CD4-positive, alpha-beta T cell treated with Interleukin-6 at 100 ng/mL for 8 hours (primary cell): ENCODE data around the gene ERCC6L2.
A peak's percentile ranks its signal among the peaks of the same experiment; 100 is the strongest.

ENCODE experiments used
- DNase-seq: peaks from one replicate; pipeline ENCODE4 v3.0.0-alpha.2; 2020; ENCODE audit warnings: mixed read lengths, low spot score

The ERCC6L2 gene, protein sequence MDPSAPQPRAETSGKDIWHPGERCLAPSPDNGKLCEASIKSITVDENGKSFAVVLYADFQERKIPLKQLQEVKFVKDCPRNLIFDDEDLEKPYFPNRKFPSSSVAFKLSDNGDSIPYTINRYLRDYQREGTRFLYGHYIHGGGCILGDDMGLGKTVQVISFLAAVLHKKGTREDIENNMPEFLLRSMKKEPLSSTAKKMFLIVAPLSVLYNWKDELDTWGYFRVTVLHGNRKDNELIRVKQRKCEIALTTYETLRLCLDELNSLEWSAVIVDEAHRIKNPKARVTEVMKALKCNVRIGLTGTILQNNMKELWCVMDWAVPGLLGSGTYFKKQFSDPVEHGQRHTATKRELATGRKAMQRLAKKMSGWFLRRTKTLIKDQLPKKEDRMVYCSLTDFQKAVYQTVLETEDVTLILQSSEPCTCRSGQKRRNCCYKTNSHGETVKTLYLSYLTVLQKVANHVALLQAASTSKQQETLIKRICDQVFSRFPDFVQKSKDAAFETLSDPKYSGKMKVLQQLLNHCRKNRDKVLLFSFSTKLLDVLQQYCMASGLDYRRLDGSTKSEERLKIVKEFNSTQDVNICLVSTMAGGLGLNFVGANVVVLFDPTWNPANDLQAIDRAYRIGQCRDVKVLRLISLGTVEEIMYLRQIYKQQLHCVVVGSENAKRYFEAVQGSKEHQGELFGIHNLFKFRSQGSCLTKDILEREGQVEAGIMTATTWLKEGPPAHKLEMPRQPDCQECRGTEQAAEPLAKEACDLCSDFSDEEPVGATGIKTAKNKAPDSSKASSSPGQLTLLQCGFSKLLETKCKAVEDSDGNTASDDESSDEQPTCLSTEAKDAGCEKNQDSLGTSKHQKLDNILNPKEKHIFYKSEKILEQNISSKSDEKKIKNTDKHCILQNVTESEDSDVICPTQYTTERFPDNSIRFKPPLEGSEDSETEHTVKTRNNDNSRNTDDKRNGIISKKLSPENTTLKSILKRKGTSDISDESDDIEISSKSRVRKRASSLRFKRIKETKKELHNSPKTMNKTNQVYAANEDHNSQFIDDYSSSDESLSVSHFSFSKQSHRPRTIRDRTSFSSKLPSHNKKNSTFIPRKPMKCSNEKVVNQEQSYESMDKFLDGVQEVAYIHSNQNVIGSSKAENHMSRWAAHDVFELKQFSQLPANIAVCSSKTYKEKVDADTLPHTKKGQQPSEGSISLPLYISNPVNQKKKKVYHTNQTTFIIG (N-terminal part only)

DNA sequence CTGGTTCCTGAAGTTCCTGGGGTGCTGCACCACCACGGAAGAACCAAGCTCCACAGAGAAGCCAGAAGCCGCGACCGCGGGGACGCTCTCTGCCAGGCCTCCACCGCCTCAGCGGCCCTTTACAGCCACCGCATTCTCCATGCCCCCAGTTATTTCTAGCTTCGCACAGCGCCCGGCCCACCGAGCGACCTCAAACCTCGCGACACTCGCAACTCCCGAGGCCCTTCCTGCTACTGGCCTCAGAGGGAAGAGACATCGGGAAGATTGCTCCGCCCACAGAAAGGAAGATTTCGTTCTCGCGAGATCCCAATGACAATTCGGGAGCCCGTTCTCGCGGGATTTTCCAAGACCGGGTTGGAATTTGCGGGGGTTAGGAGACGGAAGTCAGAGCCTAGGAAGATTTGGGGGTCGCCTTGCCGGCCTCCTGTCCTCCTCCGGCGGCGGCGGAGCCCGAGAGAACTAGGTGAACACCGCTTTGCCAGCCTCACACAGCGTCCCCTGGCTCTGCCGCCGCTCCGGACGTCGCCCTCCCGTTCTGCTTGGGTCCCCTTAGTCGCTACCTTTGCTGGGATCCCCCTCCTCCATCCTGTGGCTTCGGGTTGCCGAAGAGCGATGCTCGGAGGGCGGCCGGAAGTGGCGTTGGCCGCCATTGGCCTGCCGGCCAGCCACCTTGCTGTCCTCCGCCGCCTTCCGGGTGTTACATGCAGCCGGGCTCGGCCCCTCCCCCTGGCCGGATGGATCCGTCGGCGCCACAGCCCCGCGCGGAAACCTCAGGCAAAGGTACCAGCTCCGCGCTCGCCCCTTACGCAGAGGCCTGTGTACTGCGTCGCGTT lies at the start of gene ERCC6L2:
ERCC6L2 (plus strand) TSS at position 387 of the 833 bp plus-strand sequence; CDS start at position 735, 348 bp downstream.
- peak; percentile 91 for DNase-seq

DNA sequence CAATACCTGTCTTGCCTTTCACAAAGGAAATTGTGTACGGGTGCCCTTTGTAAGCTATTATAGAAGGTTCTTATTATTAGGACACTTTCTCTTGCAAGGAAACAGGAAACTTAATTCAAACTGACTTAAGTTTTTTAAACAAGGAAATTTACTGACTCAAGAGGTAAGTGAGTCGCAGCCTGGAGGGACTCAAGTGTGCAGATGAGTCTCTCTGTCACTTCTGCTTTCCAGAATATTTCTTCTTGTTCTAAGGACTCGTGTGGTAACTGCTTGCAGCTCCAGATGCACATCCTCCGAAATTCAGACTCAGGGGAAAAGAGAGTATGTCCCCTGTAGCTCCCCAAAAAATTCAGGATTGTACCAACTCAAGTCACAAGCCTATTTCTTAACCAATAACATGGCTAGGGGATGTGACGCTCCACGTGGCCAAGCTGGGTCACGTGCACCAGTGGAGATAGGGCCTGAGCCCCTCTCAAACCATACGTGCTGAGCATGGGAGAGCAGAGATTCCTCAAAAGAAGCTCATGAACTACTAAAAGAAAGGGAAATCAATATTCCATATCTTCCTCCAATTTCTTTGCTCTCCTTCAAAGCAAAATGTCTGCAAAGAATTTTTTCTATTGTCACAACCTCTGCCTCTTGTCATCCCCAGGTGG lies 49.2 kb upstream of the ERCC6L2 start:
- DNase-seq, result no peak

DNA sequence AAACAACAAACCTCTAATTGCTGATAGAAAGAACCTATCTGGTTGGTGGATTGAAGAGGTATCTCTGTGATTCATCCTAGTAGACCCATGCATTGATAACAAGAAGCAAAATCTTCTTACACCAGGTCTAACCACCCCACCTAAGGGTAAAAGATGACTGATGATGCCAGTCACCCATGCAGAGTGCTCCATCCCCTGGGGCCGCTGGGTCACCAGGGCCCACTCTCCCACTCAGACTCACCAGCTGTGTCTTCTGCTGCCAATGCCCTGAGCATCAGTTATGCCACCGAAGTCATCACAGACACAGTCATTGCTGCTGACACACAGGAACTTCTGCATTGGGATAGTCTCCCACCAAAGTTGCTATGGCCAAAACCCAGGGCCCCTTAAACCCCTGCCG lies 44.7 kb upstream of the ERCC6L2 start:
- no peak for DNase-seq

DNA sequence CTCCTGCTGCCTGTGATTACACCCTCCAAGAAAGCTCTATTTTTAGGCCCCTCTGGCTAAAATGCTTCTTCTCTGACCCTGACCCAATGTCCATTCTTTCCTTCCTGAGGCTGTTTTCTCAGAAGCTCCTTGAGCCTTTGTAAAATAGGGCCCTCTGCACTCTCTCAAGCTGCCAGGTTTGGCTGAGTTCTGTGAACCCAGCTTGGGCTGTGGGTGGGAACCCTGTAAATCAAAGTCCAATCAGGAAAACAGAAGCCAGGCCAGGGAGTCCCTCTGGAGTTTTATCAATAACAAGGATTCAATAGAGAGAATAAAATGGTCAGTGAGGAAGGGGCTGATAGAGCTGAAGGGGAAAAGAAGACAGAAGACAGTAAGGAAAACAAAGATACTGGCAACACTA lies 43.7 kb upstream of the ERCC6L2 start:
- no peak for DNase-seq

DNA sequence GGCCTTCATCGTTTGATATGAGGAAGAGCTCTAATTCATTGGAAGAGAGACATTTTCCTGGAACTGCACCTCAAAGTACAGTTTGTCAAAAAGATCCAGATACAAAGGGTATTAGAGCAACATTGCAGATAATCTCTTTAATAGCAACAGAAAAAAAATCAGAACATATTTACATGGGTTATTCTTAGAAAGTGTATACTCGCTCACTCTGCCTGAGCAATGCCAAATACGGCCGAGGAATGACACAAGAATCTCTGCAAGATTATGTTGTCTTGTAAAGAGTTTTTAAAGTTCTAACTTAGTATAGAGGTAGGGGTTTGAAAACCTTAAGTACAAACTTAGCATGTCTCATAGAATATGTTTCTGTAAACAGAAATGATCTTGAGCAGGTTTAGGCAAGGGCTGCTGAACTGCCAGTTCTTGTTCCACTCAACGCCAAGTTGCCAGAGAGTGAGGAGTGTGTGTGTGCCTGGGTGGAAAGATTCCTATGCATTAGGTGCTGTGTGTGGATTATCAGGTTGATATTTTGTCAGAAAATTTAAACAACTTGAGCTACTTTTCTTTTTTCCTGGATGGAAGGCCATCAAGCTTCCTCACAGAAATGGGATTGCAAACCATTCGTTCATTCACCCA lies 41.8 kb upstream of the ERCC6L2 start:
- DNase-seq, result no peak

DNA sequence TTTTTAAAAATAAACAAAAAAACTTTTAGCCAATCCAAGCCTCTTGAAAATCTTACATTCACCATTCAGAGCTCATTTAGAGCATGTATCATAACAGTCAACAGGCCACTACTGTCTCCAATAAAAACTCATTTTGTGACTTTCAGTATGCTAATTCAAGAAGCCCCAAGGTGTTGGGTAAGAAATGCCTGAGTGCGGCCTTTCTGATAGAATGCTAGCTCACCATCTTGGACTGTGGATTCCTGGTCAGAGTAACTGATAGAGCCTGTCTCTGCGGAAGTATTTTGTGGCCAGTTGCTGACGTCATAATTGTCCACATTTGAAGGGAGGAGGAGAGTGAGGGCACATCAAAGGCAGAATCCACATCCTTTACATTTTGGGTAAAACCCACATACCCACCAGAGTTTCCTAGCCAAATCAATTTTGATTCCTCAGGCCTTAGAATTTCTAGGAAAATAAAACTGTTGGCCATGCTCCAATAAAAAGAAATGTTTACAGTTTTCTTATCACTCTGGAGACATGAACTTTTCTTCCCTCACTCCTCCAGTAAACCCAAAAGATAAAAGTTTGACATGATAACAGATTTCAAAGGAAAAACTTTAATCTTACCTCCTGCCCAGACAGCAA lies 41.1 kb upstream of the ERCC6L2 start:
- no peak for DNase-seq

DNA sequence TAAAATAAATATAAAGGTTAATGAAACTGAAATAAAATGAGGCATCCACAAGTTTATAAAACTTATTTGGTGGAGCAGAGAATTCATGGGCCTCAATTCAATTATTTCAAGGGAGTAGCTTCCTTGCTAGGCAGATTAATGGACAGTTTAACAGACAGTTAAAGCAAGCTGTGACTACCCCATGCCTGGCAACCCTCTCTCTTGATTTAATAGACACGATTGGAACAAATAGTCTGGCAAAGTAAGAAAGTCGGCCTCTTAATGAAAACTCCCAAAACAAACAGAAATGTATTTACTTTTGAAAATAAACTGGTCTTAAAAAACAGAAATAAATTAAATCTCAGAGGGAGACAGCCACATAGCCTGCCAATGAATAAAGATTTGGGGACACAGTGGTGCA lies 40.1 kb upstream of the ERCC6L2 start:
- DNase-seq, result no peak

DNA sequence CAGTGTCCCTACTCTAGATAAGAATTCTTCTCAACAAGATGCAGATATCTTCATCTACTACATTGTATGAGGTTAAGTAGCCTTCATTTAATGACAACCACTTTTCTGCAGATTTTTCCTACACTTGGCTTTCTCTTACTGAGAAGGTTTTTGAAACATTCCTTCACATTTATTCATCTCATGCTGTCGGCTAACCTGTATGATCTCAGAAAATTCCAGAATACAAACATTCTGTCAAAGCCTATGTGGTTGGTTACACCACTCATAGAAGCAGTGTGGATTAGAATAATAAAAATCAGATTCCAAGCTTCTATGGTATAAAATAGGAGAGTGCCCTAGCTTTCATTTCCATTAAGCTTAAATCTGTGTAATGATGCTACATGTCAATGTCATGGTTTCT lies 39.4 kb upstream of the ERCC6L2 start:
- no peak for DNase-seq

DNA sequence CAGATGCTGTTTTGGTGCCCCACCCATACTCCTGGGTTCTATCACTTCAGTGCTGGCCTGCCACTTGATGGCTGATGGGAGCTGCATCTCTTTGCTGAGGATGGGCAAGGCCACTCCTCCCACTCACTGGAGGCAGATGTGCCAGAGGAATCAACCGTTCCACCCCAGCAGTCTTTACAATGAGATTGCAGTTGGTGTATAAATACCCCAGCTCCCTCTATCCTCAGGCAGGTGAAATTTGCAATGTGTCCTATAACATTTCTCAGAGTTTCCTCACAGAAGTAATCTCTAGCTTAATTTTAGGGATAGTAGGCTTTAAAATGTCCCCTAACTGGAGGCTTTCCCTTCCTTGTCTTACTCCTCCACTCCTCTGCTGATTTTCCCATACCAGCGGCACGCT lies 36.5 kb upstream of the ERCC6L2 start:
- DNase-seq, result no peak

DNA sequence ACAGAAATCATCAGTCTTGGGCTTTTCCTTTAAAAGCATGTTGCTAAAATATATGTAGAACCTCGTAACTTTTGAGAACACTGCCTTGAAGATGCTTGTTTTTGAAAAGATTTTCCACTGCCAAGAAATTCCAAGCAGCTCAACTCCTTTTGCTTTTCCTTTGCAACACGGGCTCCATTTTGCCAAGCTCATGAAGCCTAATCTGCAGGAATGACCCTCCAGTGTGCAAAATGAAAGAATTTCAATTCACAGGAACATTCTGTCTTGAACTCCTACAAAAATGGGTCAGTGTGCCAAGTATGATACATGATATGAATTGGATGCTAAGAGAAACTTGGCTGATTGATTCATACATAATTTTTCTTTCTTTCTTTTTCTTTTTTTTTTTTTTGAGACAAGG lies 35.4 kb upstream of the ERCC6L2 start:
- DNase-seq, result no peak

DNA sequence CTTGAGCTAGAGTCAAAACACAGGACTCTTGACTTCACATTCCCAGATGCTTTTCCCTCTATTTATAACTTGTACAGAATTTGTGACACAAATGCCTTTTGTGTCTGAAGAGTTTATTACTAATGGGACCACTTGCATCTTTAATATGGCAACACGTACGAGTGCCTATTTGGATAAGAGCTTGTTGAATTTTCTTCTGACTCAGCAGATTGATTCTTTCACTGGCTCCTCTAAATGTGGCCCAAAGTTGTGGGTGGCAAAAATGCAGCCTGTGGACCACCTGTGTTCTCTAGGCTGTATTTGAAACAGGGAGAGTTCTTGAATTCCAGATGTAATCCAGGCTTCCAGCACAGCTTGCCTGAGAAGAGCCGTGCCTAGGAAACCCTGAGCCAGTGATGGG lies 34.1 kb upstream of the ERCC6L2 start:
- no peak for DNase-seq

DNA sequence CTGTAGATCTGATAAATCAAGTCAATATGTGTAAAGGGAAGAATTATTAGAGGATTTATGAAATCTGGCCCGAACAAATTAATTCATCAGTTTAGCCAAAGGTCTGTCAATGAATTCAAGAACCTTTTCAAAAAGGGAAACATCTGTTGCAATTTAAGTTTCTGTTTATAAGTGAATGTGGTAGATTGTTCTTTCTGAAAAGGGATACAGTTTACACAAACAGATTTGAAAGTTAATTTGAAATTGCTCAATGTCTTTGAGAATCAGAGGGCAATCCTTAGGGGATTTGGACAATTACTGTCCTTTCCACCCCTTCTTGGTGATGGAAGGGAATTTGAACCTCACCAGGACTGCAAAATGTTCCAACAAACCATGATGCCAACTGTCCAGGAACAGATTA lies 29.7 kb upstream of the ERCC6L2 start:
- DNase-seq, result no peak

DNA sequence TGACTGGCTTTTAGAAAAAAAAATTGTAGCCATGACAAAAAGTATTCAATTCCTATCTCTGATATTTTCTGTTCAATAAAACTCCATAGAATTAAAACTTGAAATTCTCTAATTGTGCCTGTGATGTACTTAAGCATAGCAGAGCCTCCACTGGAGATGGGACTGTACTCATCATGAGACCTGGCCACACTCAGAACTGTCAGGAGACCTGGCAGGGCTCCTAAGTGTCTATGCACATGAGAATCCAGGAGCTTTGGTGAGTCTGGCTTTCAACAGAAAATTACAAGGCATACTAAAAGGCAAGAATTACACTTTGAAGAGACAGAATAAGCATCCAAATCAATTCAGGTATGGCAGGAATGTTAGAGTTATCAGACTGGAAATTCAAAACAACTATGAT lies 26.7 kb upstream of the ERCC6L2 start:
- no peak for DNase-seq

DNA sequence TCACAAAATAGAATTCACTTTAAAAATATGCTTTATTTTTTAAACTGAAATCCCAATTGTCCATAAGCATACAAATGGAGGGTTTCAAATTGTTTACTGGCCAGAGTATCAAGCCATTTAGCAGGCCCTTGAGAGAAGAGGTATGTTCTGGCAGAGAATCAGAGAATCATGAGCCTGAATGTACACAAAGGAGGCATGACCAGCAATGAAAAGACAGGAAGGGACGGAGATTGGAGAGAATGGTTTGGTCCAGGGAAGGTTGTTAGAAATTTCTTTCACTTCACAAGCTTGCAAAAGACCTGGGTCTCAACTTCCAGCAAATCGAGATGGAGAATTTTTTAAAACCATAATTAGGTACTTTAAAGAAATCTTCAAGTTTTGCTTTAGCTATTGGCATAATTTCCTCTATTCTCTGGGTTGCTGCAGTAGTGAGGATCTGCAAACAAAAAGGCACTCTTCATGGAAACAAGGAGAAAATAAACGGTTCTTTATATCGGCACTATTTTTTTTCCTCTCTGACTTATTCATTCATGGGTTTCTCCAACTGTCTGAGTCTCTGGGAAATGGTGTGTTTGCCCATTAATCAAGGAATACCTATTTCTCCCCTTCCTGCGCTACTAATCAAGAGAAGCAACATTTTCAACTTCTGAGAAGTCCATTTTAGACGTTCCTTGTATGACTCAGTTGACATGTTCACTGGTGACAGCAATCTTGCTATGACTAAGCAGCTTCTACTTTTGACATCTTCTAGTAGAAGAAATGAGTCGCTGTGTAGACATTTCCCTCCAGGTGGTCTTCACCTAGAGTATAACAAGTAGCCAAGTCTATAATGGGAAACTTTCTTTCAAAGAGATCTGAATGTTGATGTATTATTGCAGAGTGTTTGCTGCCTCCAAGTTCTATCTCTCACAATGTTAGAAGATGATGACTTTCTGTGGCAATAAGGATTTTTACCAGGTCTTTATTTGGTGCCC lies 23.1 kb upstream of the ERCC6L2 start:
- no peak for DNase-seq

DNA sequence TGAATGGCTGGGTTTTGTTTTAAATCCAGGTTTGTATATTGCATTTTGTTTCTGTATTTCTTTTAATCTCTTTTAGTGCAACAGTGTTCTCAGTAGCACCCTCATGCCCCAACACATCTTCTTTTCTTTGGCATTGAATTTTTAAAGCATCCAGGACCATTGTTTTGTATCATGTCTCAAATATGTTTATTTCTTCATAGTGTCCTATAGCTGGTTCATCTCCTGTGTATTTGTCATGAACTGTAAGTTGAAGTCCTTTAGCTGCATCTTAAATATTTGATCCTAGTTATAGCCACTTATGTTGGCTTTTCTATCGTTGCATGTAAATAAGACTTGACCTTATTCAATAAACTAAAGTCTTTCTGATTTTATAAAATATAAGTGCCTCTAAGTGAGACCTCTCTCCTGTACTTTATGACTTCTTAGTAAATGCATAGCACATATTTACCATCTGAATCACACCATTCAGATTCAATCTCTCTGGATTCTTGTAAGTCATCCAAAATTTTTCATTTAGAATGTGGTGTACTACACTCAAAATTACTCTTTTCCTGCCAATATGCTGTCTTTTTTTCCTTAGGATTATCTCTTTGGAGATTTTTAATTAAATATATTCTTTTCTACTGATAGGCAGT lies 21.0 kb upstream of the ERCC6L2 start:
- DNase-seq, result no peak

DNA sequence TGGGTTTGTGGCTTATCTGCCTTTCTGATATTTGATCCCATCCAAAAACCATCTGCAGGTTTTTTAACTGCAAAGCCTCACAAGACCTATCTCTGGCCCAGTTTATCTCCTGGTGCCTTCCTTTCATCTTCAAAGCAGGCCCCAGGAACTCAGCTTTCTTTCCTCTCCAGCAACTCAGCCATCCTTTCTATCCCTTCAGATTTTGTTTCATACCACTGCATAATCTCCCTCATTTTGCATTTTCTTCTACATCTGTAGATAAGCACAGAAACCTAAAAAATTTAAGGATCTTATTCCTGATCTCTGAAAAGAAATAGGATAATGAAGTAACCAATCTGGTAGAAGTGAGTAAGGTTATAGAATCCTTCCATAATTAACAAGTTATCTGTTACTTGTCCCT lies 19.5 kb upstream of the ERCC6L2 start:
- DNase-seq, result no peak

DNA sequence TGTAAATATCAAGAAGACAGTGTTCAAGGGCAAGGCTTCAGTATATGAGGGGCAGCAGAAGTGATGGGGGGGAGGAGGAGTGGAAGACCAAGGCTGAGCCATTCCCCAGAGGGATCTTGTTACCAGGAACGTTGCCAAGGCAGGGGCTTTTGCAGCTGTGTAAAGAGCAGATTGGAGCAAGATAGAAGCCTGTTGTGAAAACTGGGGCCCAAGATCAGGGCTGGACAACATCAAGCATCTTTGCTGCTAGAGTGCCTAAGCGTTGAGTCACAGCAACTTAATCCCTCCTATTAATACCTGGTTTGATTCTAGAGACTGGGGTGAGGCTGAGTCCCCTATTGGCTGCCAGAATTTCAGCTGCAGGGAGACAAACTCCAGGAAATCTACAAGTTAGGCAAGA lies 18.4 kb upstream of the ERCC6L2 start:
- no peak for DNase-seq

DNA sequence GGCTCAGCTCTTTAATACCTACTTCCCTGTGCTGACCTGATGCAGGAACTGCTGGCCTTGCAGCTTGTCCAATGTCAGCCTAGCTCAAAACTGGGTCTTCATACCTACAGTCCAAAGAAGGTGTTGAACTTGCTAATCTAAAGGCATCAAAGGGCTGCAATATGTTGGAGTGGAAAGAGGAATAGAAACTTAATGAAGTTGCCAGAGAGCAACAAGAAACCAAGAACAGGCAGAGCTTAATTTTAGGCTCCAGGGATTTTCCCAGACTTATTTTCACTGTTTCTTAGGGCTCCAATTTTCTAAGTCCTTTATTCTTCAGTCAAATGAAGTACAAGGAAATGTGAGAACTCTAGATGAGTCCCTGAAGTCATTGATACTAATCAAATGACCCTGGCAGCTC lies 17.6 kb upstream of the ERCC6L2 start:
- no peak for DNase-seq
